ELR (cell line): ENCODE results near the gene MALL.
"Not testable (repeated sequence)": the region's sequence is repeated elsewhere in the genome, so short reads cannot be mapped to it uniquely, and the experiment has no call there.

Source experiments
- DNase-seq: peaks from one replicate; pipeline ENCODE4 v3.0.0-alpha.2; 2015; ENCODE audit warnings: low read depth

MALL gene

GRCh38 chr2:110050222-110050621, 65.4 kb downstream of the MALL start:
- not testable (repeated sequence) for DNase-seq

- not testable (repeated sequence) for DNase-seq
Observed at GRCh38 chr2:110049769-110050168, 65.9 kb downstream of the MALL start.

GRCh38 chr2:110048255-110049197, 67.1 kb downstream of the MALL start:
- not testable (repeated sequence) for DNase-seq

GRCh38 chr2:110047225-110047624, 68.4 kb downstream of the MALL start:
- DNase-seq = not testable (repeated sequence)

- DNase-seq = not testable (repeated sequence)
Observed at GRCh38 chr2:110041941-110042660, 73.5 kb downstream of the MALL start.

- not testable (repeated sequence) for DNase-seq
Observed at GRCh38 chr2:110037336-110037735, 78.3 kb downstream of the MALL start.

GRCh38 chr2:110035384-110035783, 80.2 kb downstream of the MALL start:
- not testable (repeated sequence) for DNase-seq

- DNase-seq = not testable (repeated sequence)
Observed at GRCh38 chr2:110034935-110035334, 80.7 kb downstream of the MALL start.
